HG02763 (cell line): ENCODE measurements around the gene RASAL3.

ENCODE experiments used
- ATAC-seq: cut with Tn5 transposase; IDR thresholded peaks from one replicate; pipeline ENCODE4 v1.9.1; 2021; ENCODE audit warnings: mild to moderate bottlenecking, moderate library complexity; ENCODE audit not compliant: unreplicated experiment

RASAL3 gene

DNA sequence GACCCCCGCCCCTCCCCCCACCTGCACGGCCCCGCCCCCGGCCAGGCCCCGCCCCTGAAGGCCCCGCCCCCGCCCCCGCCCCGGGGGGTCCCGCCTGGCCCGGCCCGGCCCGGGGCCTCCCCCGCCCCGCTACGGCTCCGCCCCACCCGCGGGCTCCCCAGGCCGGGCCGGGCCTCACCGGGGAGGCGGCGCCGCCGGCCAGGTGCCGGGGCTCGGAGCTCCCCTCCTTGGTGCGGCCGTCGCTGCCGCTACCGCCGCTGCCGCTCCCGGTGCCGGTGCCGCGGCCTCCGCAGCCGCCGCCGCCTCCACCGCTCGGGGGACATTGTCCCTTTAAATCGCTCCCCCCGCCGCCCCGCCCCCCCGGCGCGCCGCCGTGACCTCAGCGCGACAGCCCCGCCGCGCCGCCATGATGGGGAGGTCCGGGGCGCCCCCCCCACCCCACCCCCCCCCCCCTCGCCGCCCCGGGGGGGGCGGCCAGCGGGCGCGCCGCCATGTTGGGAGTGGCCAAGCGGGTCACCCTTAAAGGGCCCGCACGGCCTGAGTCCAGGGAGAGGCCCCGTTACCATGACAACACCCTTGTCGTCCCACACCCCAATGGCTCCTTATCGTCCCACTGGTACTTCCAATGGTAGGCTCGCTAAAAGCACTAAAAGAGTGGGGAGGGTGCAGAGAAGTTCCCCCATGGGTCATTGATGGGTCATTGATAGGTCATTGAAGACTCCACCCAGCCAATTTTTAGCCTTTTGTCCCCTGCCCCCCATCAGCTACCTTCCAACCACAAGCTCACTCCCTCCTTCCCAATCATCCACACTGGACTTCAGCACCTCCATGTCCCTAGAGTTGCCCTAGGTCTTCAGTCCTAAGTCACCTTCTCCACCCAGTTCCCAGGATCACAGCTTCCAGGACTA, 14.5 kb downstream of the RASAL3 start, which contains the start of gene WIZ:
Gene WIZ, minus strand, starts transcription at position 337 of the 908 bp plus-strand sequence. CDS start 1,649 bp downstream, outside the sequence.
- ATAC-seq: peak; percentile 48

DNA sequence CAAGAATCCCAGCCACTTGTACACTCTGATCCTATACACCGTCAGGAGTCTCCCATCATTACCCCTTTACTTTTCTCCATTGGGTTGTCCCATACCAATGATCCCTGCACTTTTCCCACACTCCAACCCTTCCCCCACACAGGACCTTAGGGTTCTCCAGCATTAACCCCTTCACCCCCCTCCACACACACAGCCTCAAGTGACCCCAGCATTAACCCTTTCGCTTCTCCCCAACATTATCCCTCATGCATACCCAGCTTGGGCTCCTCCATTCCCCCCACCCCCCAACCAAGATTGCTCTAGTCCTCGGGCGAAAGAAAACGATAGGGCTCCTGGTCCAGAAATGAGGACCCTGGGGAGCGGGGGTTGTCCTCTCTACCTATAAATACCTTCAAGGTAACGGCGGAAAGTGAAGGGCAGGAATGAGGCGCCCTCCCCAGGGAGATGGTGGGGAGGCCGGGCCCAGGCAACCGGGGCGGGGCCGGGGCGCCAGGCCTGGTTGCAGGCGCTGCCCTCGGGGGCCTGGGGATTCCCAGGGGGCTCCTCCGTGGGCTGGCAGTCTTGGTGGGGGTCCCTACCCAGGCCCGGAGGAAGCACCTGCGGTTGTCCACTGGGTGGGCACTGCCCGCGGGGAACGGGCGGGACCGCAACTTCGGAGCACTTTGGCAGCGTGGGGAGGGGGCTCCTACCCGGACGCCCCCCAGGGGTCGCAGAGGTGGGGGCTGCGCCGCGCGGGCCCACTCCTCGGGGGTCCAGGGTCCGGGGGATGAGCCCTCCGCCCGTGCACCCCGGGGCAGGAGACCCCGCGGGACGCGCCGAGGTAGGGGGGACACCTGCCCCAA, 15.3 kb downstream of the RASAL3 start:
- ATAC-seq: no peak

DNA sequence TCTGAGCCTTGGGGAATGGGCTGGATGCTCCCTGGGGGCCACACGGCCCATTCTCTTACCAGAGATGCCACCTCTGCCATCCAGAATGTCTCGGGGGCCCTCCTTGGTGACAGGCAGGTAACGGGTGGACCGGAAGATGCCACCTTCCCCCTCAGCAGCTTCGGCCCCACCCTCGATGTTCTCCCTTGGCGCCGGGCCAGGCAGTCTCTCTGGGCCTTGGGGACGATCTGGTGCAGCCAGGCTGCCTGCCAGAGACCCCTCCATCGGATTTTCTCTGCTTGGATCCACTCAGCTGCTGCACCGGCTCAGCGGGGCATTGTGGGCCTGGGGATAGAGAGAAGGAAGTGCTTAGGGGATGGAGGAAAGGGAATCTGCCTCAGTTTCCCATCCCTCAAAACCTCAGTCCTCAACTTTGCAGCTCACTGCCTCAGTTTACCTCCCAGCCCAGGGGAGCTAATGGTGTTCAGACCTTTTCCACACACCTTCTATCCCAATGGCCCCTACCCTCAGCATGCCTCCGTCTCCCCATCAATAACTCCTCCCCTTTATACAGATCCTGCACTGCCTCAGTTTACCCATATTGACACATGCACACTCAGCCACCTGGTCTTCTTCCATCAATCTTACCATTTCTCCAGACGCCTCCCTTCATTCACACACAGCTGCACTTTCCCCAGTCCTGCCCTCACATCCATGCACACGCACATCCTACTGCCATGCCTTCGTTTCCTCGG, 16.1 kb downstream of the RASAL3 start:
- no peak for ATAC-seq

DNA sequence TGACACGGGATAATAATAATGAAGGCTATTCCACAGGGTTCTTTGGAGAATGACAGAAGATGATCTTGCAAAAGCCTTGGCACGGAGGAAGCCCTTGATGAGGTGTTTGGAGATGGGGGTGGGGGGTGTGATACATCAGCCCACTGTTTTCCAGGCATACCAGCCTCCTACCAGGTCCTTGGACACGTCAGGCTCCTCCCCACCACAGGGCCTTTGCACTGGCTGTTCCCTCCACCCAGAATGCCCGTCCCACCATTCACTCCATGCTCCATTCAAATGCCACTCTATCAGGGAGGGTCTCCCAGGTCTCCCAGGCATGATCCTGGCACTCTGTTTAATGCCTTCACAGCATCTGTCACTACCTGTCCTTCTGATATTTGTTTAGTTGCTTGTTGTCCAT, 17.3 kb downstream of the RASAL3 start:
- no peak for ATAC-seq

DNA sequence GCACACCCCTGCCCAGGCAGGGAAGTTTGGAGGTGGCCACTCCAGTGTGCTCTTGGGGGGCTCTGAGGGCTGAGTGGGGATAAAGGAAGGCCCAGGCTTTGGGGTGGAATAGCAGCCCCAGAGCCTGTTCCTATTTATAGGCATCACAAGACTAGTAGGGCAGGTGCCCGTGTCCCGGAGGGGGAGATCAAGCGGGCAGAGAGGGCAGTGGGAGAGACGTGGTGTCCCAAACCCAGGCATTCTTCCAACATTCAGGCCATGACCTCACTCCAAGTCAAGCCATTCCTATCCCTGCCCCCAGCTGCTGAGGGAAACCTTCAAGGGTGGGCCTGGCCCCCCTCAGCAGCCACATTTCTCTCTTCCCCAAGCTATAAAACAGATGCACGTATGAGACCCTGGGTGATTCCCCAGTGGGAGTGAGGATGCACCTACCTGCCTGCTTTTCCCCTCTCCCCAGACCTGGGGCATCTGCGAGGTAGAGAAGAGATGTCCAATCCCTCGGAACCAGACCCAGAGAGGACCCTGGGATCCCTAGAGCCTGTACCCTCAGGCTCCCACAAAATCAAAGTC, 18.5 kb downstream of the RASAL3 start:
- no peak for ATAC-seq

DNA sequence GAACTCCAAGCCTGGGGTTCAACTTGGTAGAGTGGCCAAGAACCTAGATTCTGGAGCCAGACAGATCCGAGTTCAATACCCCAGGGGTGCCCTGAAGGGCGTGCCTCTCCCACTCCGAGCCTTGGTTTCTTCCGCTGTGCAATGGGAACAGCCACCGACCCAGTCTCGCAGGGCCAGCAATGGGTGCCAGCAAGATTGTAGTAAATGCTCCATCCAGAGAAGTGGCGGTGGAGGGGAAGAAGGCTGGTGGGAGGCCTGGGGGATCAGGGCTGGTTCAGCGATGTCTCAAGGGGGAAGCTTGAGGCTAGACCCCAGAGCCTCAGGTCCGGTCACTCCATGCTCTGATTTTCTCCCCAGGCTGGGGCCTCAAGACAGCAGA, 19.1 kb downstream of the RASAL3 start:
- no peak for ATAC-seq

DNA sequence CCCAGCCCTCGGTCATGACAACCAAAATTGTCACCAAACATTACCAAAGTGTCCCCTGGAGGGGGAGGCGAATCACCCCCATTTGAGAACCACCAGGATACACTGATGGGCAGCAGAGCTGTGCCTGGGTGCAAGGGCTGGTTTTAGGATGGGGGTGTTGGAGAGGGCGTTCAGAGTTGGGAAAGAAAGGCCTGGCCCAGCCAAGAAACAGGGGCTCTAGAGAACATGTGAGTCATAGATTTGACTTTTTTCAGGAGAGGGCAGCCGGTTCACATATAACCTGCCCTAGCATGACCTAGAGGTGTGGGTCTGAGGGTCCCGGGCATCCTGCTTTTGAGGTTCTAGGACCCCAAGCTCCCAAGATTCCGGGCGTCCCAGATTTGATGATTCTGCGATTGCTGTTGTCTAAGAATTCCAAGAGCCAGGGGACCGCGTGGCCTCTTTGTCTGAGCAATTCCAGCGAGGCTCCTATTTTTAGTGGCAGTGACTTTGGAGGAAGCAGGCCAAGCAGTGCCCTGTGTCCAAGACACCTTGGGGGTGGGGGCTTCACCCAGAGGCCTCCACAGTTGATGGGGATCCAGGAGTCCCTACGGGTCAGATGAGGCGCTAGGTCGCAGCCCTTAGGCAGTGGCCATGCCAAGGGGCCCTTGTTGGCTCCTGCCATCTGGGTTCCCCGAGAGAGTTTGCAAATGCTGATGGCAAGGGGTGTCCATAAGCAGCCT, 19.7 kb downstream of the RASAL3 start:
- no peak for ATAC-seq

DNA sequence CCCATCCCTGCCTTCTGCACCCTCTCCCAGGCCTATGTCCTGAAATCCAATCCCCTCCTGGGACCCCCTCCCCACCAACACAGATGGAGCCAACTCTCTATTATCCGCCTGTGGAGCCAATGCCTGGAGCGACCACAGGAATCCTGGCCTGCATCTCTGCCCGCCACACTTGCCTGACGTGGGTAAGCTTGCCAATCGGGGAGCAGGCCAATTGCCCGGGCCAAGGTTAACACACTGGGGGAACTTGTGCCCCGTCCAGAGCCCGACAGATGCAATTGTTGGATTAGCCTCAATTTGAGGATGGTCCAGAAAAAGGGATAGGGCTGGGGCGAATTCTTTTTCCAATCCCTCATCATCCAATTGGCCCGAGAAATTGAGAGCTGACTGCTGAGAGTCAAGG, 20.5 kb downstream of the RASAL3 start:
- no peak for ATAC-seq

DNA sequence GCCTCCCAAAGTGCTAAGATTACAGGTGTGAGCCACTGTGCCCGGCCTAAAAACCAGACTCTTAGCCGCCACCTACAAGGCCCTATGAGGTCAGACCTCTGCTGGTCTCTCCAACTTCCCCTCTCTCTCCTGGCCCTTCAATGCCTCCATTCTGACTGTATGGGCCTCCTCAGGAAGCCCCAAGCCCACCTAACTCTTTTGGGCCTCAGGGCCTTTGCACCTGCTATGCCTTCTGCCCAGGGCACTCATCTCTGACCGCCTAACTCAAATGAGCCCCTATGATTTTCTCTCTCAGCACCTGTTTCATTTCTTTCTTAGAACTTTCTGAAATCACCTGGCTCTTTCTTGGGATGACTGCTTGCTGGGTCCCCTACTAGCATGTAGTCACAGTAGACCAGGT, 21.0 kb downstream of the RASAL3 start:
- ATAC-seq: no peak

DNA sequence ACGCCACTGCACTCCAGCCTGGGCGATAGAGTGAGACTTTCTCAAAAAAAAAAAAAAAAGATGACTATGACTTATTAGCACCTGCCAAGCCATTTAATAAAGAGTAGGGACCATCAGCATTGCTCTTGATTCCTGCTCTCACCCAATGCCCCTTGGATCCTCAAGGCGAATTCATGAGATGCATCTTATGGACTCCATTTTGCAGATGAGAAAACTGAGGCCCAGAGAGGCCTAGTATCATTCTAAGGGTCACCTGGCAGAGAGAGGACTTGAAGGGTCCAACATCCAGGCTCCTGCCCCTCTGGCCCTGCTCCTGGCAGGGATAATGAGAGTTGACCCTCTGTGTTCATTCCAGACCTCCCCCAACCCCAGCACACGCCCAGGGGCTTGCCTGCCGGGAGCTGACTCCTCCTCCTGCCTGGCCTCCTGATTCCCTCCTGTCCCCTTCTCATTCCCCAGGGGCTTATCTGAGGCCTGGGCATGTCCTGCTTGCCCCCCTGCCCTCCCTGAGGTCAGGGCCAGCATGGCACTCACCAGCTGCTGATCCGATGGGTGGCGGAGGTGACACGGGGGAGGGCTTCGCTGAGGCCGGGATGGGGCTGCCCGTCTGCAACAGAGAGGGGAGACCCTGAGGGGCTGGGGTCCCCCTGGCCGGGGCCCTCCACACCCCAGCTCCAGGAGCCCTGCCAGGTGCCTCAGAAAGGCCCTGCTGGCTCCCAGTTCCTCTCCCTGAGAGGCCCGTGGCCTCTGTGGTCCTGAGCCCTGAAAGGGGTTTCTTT, 22.0 kb downstream of the RASAL3 start:
- no peak for ATAC-seq

DNA sequence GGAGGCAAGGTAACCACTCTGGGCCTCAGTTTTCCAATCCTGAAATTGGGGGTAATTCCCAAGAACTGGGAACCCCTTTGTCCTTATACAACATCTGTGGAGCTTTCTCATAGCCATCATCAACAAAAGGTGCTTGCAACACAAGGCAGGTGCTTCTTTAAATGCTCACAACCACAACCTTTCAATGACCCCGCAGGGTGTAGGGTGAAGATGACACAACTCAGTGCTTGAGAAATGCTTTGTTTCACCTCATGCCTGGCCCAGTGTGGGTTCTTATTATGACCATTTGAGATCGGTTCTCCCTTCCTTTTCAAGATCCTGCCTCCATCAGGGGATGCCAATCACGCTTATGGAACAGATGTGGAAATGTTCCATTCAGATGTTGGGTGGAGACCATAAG, 23.0 kb downstream of the RASAL3 start:
- ATAC-seq: no peak

DNA sequence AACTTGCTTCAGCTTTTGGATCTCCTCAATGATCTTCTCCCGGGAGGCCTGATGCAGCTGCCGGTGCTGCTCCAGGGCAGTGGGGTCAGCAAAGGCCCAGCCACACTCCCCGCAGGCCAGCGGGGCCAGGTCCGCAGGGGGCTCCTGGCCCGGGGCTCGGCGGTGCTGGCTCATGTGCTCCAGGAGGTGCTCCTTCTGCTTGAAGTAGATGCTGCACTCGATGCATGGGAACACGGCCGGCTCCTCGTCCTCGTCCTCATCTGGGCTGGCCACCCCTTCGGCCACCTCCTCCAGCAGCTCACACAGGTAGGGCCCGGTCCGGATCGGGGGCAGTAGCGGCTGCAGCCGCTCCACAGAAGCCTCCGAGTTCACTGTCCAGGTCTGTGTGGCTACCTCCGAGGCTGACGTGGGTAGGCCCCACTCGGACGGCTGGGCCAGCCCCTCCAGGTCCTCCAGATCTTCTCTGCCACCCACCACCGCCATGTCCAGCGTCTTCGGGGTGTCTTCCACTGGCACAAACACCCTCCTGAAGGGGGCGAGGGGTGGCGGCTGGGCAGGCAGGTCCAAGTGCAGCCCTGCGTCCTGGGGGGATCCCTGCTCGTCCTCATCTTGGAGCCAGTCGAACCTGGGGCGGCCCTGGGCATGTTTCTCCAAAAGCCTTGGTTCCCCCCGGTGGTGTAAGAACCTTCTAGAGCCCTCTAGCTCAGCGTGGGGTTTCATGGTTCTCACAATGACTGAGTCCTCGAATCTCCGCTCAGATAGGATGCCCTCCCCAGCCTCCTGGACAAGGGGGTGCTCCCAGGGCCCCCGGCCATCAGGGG, 24.3 kb downstream of the RASAL3 start:
- no peak for ATAC-seq

DNA sequence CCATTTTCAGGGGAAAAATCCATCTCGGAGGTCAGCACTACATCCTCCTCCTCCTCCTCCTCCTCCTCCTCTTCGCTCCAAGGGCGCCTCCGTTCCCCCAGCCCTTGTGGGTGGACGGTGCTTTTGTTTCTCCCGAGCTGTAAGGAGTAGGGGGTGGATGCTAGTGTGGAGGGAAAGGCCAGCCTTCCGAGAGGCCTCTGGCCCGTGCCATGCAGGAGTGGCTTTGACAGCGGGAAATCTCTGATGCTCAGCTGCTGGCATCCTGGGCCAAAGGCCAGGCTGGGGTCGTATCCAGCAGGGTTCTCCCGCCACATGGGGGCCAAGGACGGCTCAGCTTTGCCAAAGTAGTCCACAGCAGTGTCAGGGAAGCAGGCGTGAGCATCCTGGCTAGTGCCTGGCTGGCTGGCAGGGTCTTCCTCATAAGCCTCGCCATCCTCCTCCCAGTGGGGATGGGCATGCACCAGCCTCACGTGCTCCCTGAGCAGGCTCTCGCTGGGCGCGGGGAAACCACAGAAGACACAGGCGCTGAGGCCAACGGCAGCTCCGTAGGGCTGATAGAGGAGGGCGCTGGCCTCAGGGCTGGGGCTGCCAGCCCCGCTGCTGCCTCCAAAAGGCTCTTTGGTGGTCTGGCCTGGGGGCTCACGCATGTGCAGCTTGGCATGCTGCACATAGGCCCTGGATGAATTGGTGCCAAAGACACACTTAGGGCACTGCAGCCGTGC, 25.1 kb downstream of the RASAL3 start:
- no peak for ATAC-seq

DNA sequence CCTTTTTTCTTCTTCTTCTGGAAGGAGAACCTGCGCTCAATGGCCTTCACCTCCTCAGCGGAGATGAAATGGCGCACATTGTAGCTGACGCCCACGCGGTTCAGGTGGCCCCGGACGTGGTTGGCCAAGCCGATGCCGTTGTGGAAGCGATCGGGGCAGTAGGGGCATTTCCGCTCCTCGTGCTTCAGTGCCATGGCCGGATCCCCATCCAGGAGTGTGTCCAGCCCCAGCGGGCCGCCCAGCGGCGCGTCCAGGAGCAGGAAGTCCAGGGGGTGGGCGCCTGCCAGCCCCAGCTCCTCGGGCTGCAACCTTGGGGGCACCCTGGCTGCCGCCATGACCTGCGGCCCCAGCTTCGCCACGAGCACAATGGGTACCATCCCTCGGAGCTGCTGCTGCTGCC, 25.8 kb downstream of the RASAL3 start:
- ATAC-seq: no peak

DNA sequence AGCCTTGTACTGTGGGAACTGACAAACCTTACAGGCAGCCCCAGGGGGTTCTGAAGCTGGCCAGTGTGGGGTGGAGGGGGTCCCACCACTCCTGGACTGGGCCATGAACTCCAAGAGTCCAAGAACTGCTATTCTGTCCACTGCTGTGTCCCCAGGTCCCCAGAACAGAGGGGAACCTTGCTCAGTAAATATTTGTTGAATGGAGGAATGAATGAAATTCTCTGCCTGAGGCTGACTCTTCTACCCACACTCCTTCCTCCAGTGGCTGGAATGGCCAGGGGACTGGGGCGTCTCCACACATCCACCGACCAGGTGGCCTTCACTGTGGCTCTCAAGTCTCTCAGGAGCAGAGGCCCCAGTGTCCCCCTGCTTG, 26.2 kb downstream of the RASAL3 start:
- no peak for ATAC-seq

DNA sequence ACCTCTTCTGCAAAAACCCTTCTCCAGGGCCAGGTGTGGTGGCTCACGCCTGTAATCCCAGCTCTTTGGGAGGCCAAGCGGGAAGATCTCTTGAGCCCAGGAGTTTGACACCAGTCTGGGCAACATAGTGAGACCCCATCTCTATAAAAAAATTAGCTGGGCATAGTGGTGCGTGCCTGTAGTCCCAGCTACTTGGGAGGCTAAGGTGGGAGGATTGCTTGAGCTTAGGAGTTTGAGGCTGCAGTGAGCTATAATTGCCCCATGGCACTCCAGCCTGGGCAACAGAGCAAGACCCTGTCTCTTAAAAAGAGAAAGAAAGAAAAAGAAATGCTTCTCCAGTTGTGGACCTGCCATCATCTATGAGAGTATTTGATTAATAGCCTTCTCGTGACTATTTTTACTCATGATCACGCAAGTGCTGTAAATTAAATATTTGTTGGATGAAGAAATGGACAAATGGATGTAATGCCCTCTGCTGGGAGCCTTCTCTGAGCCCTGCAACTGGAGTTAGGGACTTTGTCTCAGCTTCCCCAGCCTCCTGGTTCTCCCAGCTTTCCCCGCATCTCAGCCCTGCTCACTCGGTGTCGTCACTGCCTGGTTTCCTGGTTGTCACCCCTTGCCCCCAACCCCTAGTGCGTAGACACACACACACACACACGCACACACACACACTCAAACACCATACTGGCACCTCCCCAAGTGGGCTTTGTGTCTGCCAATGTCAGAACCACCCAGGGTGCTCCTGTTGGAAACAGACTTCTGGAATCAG, 26.8 kb downstream of the RASAL3 start:
- no peak for ATAC-seq

DNA sequence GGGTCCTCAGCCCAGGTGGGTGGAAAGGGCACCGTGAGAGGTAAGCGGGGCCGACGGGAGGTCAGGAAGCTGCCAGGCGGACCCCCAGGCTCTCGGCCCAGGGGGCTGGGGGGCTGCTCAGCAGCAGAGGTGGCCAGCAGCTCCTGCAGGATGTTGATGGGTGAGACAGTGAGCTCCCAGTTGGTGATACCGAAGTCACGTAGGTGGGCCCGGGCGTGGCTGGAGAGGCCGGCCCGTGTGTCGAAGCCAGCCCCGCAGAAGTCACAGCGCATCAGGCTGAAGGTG, 27.6 kb downstream of the RASAL3 start:
- ATAC-seq: no peak
